CD4-positive, alpha-beta T cell treated with Interleukin-6 for 4 hours (primary cell): ENCODE data around the gene VWA2.
A peak's percentile ranks its signal among the peaks of the same experiment; 100 is the strongest.

Experiments used
- DNase-seq: peaks from one replicate; pipeline ENCODE4 v3.0.0-alpha.2; 2020; ENCODE audit warnings: mixed read lengths

Gene VWA2

DNA sequence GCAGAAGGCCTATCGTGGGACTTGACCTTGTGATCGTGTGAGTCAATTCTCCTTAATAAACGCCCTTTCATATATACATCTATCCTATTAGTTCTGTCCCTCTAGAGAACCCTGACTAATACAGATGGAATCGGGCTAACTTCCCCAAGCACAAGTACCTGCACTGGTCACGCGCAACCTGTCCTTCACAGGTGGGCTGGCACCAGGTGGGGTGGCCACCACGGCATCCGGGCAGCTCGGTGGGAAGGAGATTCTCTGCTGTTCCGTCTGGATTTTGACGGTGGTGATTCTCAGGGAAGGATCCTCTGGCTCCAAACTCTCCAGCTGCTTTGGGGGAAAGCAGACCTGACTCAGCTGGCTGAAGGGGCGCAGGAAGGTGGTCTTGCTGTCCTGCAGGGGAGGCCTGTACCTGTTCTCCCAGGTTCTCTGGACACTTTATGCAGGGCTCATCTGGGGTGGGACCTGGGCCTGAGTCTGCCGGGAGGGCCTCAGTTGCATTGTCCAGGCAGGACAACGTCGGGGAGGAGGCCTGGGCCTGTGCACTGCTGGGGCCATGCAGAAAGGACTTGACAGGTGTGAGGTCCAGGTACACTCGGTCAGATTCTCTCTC, 61.1 kb downstream of the VWA2 start:
- no peak for DNase-seq

DNA sequence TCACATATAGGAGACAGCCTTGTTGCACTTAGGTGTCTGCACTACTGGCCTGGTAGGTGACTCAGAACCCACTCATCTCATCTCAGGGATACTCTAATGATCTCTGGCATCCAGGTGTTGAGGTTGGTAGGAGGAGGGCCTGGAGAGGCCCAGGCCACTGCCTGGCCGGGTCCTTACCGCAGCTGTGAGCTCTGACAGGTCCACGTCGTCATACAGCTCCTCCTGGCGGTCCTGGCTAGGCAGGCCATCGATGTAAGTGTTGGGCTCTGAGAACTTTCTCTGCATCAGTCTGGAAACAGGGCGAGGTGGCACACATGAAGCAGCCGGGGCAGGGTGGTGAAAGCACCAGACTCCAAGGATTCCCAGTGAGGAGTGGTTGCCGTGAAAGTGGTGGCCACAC, 62.1 kb downstream of the VWA2 start:
- no peak for DNase-seq

DNA sequence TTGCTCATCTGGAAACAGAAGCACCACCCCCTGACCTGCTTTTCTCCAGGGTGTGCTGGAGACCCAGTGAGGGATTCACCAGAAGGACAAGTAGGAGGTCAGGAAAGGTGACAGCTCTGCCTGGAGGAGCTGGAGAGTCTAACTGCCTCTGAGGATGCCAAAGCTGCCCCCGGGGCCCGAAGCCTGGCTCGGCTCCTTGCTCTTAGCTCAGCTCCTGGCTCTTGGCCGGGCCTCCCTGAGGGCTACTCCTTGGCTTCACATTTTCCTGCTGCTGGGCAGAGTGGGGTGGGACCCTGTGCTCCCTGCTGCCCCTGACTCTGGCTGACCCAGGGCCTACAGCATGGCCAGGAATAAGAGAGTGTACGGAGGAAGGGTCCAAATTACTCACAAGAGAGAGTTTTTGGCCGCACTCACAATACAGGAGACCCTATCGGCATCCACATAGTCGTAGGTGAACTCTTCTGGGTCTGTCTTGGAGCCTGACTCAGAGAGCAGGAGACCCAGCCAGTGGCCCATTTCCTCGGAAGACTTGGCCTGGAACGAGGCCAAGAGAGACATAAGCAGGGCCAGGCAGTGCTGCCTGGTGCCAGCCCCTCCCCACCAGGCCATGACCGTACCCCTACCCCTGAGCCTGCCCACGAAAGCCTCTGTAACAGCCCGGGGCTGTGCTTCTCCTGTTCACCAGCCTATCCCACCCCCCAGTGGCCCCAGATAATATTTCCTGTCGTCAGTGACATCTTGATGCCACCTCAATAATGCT, 63.1 kb downstream of the VWA2 start:
- DNase-seq = no peak

DNA sequence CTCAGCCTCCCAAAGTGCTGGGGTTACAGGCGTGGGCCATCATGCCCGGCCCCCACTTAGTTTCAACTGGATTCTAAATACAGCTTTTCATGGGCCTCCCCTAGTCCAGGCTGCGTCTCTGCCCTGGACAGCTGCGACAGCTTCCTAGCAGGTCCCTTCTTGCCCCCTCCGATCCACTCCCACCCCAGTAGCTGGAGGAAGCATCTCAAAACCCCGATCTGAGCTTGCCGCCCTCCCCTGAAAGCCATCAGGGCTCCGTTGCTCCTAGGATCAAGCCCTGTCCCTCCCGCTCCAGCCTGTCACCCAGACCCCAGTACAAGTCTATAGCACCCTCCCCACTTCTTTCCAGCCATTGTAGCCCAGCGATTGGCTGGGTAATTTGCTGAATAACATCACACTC, 64.5 kb downstream of the VWA2 start:
- DNase-seq = no peak

DNA sequence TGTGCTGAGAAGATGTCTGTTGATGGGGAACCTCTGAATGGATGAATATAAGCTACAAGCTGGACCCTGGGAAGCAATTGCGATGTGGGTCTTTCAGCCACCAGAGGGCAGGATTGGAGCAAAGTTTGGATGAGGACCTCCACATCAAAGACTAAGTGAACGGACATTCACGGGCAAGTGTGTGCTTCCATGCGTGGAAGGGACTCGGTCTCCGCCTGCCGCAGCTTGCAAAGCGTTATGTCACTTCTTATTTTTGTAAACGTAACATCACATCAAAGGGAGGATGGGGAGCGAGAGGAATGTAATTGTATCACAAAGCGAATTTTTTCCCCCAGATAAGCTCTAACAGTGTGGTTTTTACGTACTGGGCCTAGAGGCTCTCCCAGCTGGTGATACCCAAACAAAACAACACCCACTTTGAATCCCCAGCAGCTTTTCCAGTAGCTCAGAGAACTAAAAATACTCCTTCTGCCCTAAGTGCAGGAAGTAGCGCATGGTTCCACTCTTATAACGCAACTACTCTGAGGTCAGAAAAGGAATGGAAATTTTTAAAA, 65.0 kb downstream of the VWA2 start:
- DNase-seq = peak; percentile 78

DNA sequence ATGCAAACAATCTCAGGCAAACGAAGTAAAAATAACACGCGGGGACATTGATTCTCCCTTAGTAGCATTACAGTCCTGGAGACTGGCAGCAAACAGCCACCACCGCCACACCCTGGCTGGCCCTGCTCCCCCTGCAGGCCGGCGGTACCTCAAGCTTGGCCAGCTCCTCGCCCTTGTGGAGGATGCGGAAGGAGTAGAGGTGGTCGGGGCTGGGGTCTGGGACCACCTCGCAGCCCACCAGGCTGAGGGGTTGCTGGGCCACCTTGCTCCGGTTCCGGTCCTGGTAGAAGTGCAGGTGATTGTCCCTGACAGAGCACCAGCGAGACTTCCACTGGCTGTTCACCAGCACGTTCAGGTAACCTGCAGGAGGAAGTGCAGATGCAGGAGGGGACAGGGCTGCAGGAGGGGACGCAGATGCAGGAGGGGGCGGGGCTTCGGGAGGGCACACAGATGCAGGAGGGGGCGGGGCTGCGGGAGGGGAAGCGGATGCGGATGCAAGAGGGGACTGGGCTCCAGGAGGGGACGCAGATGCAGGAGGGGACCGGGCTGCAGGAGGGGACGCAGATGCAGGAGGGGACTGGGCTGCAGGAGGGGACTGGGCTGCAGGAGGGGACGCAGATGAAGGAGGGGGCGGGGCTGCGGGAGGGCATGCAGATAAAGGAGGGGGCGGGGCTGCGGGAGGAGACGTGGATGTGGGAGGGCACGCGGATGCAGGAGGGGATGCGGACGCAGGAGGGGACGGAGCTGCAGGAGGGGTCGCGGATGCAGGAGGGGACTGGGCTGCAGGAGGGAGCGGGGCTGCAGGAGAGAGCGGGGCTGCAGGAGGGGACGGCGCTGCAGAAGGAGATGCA, 65.7 kb downstream of the VWA2 start:
- peak; percentile 86 for DNase-seq

DNA sequence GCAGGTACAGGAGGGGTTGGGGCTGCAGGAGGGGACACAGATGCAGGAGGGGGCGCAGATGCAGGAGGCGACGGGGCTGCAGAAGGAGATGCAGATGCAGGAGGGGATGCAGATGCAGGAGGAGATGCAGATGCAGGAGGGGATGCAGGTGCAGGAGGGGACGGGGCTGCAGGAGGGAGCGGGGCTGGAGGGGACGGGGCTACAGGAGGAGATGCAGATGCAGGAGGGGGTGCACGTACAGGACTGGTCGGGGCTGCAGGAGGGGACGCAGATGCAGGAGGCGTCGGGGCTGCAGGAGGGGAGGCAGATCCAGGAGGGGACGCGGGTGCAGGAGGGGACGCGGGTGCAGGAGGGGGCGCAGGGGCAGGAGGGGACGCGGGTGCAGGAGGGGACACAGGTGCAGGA, 66.5 kb downstream of the VWA2 start:
- no peak for DNase-seq

DNA sequence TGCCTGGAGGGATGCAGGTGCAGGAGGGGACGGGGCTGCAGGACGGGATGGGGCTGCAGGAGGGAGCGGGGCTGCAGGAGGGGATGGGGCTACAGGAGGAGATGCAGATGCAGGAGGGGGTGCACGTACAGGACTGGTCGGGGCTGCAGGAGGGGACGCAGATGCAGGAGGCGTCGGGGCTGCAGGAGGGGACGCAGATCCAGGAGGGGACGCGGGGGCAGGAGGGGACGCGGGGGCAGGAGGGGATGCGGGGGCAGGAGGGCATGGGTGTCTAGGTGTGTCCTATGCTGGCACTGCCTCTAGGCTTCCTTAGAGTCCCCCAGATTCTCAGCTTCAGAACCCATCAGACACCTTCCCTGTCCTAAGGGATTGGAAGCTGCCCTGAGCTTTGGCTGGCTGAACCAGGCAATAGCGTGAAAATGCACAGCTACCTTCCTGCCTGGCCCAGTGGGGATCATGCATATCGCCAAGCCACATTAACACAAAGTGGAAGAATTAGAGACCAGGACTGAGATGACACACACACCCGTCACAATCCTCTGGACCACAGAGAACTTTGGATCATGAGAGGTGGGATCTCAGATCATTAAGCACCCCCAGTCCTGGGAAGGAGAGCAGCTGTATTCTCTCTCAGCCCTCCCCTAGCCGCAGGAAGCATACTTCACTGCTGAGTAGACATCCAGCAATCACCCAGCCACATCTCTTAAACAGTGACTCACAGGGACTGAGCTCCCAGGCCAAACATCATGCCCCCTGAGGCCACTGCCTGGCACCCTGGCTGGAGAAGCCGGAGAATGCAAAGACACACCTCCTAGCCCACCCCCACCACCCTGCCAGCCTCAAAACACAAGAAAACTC, 67.3 kb downstream of the VWA2 start:
- DNase-seq = no peak

DNA sequence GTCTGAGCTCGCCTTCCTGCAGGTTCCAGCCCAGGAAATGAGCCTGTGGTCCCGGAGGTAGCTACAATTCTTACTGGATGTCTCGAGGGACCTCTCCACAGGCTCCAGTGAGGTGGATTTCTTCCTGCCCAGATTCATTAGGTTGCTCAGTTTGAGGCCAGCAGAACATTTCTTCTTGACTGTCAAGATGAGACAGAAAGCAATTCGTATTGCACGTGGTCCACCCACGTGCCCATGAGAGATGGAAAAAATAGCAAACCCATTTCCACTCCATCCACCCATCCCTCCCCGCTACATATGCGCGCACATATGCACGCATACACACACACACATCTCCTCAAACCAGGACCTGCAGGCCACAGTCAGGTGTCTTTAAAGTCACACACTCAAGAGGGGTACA, 68.7 kb downstream of the VWA2 start:
- DNase-seq = no peak

DNA sequence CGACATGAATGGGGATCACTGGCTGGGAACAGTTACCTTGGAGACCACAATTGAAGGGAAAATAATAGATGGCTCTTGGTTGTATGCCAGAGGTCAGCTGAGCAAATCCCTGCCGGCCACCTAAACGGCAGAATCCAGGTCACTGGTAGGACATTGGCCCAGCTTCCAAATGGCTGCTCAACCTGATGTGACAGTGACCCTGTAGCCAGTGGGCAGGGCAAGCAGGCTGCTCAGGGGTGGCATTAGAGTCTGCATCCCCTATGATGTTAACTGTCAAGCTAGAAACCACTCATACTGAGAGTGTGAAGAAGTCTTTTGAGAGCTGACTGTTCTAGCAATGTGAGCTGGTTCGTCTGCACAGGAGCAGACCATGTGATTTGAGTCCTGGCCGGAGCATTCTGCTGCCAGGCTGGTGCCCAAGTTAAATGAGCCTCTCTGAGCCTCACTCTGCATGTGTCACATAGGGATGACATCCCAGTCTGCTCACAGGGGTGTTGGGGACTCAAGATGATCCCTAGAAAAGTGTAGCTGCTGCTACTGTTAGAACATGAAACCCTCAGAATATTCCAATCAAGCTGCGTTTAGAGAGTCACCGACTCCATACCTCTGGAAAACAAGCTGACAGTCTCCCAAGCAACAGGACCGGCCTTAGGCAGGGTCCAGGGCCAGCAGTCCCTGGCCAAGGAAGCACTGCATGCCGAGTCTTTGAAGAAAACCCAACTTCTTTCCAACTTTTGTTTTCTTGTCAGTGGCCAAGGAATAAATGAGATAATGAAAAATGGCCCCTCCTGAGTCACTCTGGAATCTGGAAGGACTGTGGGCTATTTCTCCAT, 69.7 kb downstream of the VWA2 start:
- DNase-seq = no peak

DNA sequence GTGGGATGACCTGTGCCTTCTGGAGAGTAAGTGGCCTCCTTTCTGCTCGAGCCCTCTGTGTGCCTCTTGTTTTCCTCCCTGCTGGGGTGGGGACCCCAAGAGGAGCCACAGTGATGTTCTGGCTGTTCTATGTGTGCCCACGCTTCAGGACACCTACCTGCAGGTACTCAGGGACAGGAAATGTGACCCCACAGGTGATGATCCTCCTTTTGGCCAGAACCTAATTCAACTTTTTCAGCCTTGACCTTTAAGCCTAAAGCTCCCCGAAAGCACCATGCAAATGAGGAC, 70.3 kb downstream of the VWA2 start:
- DNase-seq = no peak

DNA sequence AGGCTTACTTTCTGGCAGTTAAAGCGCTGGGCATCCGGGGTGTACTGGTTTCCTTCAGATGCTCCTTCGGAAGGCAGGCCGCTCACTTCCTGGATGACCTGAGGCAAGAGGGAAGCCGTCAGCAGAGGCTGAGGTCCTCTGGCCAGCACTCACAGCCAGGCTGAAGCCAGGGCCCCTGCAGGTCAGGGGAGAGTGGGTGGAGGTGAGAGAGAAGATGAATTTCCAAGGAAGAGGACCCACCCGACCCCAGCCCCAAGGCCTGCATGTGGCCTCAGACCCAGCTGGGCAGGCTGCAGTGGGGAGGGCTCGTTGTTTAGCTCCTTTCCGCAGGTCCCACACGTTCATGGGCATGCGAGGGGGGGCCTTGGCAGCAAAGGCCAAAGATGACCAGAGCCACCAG, 71.3 kb downstream of the VWA2 start:
- no peak for DNase-seq

DNA sequence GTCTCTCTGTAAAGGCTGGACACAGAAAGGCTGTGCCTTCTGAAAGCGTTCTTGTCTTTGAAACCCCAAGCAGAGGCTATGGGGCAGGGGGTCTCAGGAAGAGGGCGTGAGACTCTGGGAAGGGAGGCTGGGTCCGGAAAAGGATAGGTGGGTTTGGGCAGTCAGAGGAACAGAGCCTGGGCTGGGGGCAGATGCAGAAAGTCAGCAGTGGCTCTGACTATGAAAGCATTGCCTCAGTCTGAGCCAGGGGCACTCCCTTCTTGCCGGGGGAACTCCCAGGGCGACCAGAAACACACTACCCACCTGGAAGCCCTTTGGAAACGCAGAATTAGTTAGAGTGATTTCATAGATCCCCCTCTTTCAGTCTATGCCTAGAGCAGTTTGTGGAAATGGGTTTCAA, 72.0 kb downstream of the VWA2 start:
- DNase-seq = no peak

DNA sequence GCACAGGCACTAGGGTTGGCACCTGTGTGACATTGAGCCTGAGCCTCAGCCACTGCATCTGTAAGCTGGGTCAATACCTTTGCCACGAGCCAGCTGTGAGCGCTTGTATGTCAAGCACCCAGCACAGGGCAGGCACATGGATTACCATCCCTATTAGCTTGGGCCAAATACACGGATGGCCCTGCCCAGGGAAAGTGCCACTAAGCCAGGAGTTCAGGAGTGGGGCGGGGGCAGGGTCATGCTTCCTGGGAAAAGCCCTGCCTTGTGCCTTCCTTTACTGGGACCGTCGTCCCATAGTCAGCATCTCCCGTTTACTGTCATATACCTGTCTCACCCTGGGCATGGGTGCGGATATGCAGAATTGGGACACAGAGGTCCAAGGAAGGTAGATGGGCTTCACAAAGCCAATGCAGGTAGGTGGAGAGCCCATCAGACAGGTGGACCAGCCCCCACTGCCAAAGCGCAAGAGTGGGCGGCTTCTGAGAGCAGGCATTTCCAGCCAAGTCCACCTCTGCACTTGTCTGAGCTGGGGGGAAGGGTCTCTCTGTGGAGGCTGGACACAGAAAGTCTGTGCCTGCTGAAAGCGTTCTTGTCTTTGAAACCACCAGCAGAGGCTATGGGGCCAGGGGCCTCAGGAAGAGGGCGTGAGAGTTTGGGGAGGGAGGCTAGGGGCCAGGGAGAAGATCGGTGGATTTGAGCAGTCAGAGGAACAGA, 72.6 kb downstream of the VWA2 start:
- DNase-seq = no peak

DNA sequence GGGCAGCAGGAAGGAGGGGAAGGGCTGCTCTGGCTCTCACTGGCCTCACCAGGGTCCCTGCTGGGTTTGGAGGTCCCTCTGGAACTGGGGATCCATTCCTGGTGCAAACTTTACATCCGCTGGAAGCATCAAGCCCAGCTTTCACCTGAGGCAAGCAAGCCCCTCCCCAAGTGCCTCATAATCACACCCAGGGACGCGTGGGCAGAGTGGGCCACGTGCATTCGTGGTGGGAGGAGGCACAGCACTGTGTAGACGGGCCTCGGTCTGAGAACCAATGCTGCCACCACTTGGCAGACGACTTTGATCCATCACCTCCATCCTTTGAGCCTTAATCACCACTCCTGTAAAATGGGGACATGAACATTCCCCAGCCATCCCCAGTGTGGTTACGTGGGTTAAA, 74.1 kb downstream of the VWA2 start:
- DNase-seq = no peak

DNA sequence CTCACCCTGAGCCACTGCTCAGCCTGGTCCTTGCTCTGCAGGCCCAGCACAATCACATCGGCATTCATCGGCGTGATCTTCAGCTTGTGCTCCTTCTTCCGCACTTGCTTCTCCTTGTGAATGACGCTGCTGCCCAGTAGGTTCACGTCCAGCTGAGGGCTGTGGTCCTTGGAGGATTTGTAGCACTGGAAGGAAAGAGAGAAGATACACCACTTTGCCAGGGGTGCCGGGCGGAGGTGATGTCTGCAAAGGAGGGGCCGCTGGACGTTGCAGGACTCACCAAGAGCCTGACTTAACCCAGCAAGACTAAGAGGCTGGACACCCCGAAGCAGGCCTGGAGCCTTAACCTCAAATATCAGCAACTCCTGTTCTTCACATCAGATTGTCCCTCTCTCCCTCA, 74.8 kb downstream of the VWA2 start:
- no peak for DNase-seq

DNA sequence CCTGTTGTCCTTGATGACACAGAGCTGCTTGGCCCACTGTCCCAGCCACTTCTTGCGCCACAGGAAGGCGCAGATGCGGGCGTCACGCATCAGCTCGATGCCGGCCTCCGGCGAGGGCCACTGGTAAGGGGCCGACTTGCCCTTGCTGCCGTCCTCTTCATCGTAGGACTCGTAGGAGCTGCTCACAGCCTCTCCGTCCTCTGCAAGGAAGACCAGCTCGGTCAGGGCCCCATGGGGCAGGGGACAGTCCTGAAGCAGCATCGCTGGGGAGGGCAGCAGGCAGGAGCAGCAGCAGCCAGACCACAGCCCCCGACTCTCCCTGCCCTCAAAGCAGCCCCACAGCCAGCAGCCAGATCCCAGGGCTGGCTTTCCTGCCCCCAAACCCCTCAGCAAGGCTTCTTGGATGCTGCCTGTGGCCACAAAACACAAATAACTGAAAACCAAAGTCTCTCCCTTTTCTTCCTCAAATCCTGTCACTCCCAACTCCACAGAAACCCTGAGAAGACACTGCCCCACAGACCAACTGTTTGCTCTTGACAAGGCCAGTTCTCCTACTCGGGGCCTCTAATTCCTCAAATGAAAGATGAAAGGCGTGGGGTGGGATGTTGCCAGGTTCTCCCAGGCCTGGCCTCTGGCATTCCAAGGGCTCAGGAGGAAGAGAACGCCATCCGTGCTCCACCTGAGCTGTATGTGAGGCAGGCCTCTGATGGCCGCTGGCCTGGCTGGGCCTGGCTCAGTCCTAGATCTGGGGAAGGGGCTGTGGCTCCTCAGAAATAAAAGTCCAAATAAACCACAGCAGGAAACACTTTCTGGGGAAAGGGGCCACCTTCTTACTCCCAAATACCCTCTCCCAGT, 76.7 kb downstream of the VWA2 start:
- no peak for DNase-seq

DNA sequence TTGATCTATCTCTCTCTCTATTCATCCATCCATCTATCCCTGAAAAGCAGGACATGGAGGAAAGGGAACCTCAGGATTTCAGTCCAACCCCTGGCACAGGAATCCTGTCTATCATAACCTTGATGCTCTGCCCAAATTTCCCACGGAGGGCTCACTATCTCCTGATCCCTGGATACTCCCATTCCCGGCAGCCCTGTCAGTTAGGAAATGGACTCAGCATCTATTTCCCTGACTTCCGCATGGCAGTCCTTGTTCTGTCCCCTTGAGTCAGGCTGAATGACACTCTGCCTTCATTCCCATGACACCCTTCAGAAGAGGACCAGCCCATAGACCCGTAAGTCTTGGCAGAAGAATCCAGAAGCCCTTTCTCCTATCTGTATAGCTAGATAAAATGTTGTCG, 77.7 kb downstream of the VWA2 start:
- DNase-seq = no peak

DNA sequence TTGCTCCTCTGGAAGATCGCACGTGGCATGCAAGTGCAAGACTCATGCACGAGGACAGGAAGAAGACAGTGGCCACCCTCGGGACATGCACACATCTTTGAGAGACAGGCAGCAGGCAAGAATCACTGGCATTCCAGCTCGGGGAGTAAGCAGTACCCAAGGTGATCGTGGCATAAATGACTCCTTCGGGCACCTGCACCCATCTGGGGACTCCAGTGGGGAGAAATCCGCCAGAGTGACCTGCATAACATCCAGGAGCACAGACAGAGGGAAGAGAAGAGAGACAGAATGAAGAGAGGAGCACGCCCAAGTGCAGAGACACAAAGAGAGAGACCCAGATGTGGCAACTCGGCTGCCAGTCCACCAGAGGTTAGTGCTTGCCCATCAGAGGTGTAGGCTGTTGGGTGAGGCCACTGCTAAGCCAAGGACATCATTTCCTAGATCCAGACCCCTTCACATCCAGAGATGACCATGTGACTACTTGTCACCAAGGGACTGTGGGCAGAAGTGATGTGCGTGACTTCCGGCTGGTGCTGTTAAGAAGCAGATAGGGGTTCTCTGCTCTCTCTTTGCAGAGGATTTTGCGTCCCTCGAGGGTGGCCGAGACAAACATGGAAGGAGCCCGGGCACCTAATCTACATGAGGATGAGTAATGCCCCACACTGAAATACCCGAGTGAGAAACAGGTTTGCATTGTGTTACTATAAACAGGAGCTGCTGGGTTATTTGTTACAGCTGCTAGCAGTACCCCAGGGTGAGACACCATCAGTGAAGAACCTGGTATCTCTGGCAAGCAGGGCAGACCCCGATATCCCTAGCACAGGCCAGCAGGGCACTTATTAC, 80.6 kb downstream of the VWA2 start:
- no peak for DNase-seq
